IPS-NIHi7 (cell line): ENCODE data around the gene UNCX.
"Not testable (repeated sequence)": the region's sequence is repeated elsewhere in the genome, so short reads cannot be mapped to it uniquely, and the experiment has no call there.

Experiments used
- DNase-seq: peaks from one replicate; pipeline ENCODE4 v3.0.0; 2012; ENCODE audit warnings: mixed read lengths; ENCODE audit errors: extremely low spot score

The UNCX gene

DNA sequence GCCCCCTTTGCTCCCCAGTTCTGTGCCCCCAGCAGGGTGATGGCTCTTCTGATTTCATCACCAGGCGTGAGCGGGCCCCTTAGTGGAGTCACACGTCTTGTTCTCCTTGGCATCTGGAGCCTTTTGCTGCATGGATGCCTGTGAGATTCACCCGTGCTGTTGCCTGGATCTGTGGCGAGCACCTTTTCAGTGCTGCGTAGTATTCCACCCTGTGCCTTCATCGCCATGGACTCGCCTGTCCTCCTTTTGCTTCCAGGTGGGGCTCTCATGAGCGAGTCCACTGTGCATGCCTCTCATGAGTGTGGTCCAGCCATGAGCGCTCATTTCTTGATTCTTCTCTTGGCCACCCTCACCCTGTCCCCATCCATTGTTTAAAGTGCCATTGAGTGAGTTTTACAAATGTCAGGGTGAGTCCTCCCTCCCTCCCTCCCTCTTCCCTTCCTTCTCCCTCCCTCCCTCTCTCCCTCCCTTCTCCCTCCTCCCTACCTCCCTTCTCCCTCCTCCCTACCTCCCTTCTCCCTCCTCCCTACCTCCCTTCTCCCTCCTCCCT, 44.0 kb downstream of the UNCX start:
- DNase-seq: no peak

DNA sequence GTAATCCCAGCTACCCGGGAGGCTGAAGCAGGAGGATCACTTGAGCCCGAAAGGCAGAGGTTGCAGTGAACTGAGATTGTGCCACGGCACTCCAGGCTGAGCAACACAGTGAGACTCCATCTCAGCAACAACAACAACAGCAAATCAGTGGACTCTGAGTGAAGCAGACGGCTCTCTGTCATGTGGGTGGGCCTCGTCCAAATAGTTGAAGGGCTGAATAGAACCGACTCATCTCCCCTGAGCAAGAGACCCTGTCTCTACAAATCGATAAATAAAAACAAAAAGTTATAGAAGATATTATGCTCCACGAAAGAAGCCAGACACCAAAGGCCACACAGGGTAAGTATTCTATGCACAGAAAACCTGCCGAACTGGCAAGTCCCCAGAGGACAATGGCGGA, 45.9 kb downstream of the UNCX start:
- DNase-seq: no peak

DNA sequence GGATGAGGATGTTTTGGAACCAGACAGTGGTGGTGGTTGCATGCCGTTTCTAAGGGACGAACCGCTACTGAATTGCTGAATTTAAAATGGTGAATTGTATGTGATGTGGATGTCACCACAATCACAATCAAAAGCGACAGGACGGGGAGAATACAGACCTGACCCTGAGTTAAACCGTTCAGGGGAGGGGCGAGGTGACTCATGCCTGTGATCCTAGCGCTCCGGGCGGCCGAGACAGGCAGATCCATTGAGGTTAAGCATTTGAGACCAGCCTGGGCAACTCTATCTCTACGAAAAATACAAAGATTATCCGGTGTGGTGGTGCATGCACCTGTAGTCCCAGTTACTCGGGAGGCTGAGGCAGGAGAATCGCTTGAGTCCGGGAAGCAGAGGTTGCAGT, 46.4 kb downstream of the UNCX start:
- no peak for DNase-seq

DNA sequence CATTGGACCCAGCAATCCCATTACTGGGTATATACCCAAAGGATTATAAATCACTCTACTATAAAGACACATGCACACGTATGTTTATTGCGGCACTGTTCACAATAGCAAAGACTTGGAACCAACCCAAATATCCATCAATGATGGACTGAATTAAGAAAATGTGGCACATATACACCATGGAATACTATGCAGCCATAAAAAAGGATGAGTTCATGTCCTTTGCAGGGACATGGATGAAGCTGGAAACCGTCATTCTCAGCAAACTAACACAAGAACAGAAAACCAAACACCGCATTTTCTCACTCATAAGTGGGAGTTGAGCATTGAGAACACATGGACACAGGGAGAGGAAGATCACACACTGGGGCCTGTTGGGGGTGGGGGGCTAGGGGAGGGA, 47.2 kb downstream of the UNCX start:
- not testable (repeated sequence) for DNase-seq

DNA sequence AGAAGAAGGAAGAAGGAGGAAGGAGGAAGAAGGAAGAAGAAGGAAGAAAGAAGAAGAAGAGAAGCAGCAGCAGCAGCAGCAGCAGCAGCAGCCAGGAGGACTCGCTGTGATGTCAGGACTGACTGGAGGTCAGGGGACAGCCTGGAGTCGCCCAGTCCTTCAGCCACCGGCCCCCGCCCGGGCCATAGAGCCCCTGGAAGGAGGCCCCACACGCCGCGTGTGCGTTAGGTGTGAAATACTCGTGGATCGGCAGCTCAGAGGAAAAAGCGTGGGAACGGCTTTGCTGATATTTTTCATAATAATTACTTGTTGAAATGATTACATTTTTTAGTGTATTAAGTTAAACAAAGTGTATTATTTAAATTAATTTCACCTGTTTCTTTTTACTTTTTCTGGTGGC, 48.4 kb downstream of the UNCX start:
- DNase-seq: no peak

DNA sequence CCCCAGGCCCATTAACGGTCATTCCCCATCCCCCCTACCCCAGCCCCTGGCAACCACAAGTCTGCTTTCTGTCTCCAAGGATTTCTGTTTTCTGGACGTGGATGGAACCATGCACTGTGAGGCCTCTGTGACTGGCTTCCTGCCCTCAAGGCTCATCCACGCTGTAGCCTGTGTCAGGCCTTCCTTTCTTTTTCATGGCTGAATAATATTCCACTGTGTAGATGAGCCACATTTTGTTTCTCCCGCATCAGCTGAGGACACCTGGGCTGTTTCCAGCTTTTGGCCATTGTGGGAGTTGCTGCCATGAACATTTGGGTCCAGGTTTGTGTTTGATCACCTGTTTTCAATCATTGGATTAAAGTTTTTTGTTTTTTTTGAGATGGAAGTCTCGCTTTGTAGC, 50.0 kb downstream of the UNCX start:
- no peak for DNase-seq

DNA sequence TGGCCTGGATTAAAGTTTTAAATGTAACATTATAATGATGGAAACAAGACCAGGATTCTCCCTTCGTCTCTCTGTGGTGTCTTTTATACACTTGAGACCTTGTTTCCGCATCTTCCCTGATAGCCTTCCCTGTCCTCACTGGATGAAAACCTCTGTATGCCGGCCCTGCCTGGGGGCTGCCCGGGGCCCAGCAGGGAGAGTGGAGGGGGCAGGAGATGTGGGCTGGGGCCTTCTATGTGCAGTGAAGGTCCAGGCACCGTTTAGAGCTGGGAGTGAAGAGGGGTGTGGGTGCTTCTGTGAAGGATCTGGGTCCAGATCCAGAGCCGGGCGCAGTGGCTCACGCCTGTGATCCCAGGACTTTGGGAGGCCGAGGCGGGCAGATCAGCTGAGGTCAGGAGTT, 50.7 kb downstream of the UNCX start:
- DNase-seq: no peak

DNA sequence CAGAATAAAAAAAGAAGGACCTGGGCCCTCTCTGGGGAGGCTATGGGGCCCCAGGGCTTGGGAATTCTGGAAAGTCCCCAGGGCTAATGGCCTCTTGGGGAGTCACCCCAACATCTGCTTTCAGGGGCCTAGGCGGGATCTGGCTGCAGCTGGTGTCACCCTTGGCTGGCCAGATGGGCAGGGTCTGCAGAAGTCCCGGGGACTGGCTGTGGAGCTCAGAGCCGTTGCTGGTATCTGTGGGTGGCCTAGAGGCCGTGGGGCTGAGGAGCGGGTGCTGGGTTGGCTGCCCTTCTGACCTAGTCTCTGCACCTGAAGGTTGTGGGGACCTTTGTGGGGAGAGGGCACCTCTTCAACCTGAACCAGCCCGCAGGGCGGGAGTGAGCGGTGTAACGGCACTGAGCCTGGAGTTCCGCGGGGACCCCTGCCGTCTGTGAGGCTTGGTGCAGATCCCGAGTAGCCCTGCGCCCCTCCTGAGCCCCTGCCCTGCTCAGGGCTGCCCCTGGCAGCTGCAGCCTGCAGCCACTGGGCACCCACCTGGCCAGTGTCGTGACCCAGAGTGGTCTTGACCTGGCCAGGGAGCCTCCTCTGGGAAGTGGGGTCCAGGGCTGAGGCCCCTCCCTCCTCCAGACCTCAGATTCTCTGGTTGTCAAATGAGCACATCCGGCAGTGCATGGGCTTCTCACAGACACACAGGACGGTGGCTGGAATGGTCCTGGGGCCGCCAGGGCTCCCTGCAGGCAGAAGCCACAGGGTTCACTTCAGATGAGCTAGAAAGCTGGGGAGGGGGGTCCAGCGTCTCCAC, 51.5 kb downstream of the UNCX start:
- no peak for DNase-seq

DNA sequence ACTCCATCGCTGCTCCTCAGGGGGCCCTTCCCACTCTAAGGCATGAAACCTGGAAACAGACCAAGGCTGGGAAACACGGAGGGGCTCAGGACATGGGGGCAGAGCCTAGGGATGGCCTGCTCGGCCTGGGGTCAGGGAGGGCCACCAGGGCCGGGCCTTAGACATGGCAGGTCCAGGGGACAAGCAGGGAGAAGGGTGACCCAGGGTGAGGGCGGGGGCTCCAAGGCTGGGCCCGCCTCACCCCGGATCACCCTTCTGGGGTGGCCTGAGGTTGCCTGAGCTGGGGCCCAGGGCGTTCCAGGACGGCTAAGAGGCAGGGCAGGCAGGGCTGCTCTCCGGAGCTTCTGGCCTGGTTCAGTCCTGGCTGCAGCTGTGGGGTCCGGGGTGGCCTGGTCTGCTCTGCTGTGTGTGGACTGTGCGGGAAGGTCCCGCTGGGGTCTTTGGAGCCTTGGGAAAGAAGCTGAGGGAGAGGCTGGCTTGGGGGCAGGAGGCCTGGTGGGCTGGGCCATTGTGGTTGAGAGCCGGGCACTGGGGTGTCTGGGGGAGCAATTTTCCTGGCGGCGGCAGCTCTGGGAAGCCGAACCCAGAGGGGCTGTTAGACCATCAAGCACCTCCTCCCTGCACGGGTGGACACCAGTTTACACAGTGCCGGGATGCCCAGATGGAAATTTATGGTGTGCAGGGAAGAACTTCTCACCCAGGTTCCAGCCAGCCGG, 52.2 kb downstream of the UNCX start:
- DNase-seq: no peak

DNA sequence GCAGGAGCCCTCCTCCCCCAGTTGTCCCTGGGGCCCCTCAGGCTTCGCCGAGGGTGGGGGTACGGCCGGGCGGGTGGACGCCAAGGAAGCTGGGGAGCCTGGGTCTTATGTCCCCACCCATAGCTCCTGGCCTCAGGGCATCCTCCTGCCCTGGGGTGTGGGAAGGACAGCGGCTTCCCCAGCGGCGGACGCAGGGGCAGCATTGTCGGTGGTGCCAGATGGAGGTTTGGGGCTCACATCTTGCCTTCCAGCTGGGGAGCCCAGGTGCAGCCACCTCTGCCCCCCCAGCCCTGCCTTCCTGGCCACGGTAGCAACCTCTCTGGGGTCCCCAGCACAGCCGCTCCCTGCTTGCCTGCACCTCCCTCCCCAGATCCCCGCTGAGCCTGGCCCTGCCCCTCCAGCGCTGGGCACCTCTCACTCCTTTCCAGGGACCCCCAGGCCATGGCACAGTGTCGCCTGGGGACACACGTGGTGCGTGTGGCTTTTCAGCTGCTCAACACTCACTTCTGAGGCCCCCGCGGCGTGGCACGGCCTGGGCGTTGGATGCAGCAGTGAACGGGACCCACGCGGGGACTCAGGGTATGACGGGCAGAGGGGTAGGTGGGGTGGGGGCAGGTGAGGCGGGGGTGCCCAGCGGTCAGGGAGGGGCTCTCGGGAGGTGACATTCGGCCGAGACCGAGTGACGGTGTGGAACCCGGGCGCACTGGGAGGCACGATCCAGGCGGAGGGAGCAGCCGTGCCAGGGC, 53.1 kb downstream of the UNCX start:
- DNase-seq: no peak
